ENCODE data around the gene DSTN.

DNA sequence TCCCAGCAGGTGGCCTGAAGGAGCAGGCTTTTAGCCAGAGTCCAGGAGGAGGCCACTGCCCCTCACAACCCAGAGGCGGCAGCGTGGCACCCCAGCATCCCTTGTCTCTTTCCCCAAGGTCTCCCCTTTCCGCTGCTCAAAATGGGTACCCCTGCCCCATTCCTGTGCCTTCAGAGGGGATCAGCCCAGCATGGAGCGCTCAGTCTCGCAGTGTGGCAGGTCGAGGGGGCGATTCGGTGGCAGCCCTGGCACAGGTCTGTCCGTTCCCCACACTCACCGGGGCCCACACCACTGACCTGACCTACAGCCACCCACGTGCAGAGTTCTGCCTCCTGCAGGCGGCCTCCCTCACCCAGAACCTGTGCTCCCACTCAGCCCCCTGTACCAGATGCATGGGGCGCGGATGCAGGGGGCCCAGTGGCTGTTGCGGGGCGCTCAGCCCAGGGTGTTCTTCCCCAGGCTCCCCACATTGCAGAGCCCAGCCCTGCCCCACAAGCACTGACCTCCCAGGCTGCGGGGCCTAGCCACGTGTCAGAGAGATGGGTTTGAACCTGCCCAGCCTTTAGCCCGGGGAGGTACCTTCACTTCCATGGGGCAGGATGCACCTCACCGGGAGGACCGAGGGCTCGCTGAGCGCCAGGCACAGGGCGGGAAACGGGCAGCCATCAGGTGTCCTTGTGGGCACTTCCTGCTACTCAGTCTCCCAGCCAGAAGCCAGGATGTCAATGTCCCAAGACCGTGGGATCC, 41.8 kb downstream of the DSTN start:
- TF ChIP-seq POLR2AphosphoS5 (IDR thresholded peaks at IDR 0.05; ENCODE audit: low read depth, low read length) (no peak), POLR2A (IDR thresholded peaks at IDR 0.05; ENCODE audit: low read depth, low read length) (no peak; the same call in 1 of the 2 replicates)
